Activated T-helper 1 cell treated with anti-CD3 and anti-CD28 coated beads, Interleukin-12 subunit alpha, Interleukin-12 subunit beta, Interleukin-2, Interleukin-4 antibody, amounts not matched to agents 30 ng/mL and 10 ng/mL and 1 ng/mL, durations not matched to agents 14 hours and 24 hours and 36 hours (primary cell): ENCODE results near the gene TRIO. TPM values are rescaled to one million over a fixed set of nuclear protein-coding genes. Genes with fewer than 3 reads are reported as not detected.

Experiments used
- DNase-seq: peaks from one replicate; pipeline ENCODE4 v3.0.0; 2021; ENCODE audit warnings: low spot score
- H3K27ac Mint-ChIP-seq: one replicate; pipeline ENCODE4 v1.8.0; 2021; ENCODE audit warnings: mild to moderate bottlenecking, mixed read lengths
- H3K27me3 Mint-ChIP-seq: one replicate; pipeline ENCODE4 v1.8.0; 2022; ENCODE audit warnings: mild to moderate bottlenecking, moderate library complexity, mixed read lengths; ENCODE audit not compliant: insufficient read depth
- H3K36me3 Mint-ChIP-seq: one replicate; pipeline ENCODE4 v1.8.0; 2021; ENCODE audit warnings: low read depth, mixed read lengths
- H3K4me1 Mint-ChIP-seq: one replicate; pipeline ENCODE4 v1.8.0; 2021; ENCODE audit warnings: low read depth, mixed read lengths
- H3K4me3 Mint-ChIP-seq: one replicate; pipeline ENCODE4 v1.8.0; 2021; ENCODE audit warnings: mild to moderate bottlenecking, moderate library complexity, mixed read lengths
- H3K9me3 Mint-ChIP-seq: one replicate; pipeline ENCODE4 v1.8.0; 2021; ENCODE audit warnings: mixed read lengths
- intact Hi-C: fragments of 100-400 bp; cut with micrococcal nuclease; formaldehyde crosslinking; loops from one replicate; pipeline ENCODE4 v1.15.1; 2024
- total RNA-seq: library from RNA; stranded (reverse); gene quantifications from 2 replicates; pipeline ENCODE4 v1.2.3, GENCODE V29; 2022

Gene TRIO
- total RNA-seq, 1 donor from 2014 or later: 11.4 TPM

- Mint-ChIP-seq H3K27ac (no peak overlapping the region), H3K27me3 (peaks cover 13% of the 10 kb centered on the region), H3K9me3 (no peaks in the 10 kb centered on the region), H3K4me3 (no peak overlapping the region), H3K4me1 (peaks cover 19% of the 10 kb centered on the region), H3K36me3 (no peaks in the 10 kb centered on the region)
- intact Hi-C loops: loop anchor here (2.0 kb wide), 1 partner anchor 157 kb away; no protein-coding TSS in a partner anchor
- no peak for DNase-seq
Measured at GRCh38 chr5:14265570-14265969, 122.4 kb downstream of the TRIO start.

GRCh38 chr5:14266171-14266570 is 123.0 kb downstream of the TRIO start:
- Mint-ChIP-seq H3K4me1 (peaks cover 17% of the 10 kb centered on the region), H3K27me3 (peaks cover 13% of the 10 kb centered on the region), H3K4me3 (no peak overlapping the region), H3K9me3 (no peaks in the 10 kb centered on the region), H3K27ac (no peak overlapping the region), H3K36me3 (no peaks in the 10 kb centered on the region)
- intact Hi-C loops: no loop called here
- DNase-seq: no peak

GRCh38 chr5:14266686-14267085 is 123.5 kb downstream of the TRIO start:
- intact Hi-C loops: no loop called here
- Mint-ChIP-seq H3K4me1 (peaks cover 13% of the 10 kb centered on the region), H3K9me3 (no peaks in the 10 kb centered on the region), H3K4me3 (no peak overlapping the region), H3K27me3 (peaks cover 13% of the 10 kb centered on the region), H3K36me3 (no peaks in the 10 kb centered on the region), H3K27ac (no peak overlapping the region)
- DNase-seq: no peak

GRCh38 chr5:14267166-14267838 is 124.2 kb downstream of the TRIO start:
- no peak overlapping the region for H3K4me3 Mint-ChIP-seq
- no peaks in the 10 kb centered on the region for H3K36me3 Mint-ChIP-seq
- intact Hi-C loops: no loop called here
- no peaks in the 10 kb centered on the region for H3K9me3 Mint-ChIP-seq
- peaks cover 10% of the 10 kb centered on the region for H3K27me3 Mint-ChIP-seq
- no peak for DNase-seq
- no peak overlapping the region for H3K27ac Mint-ChIP-seq
- H3K4me1 Mint-ChIP-seq: peaks cover 13% of the 10 kb centered on the region

GRCh38 chr5:14267991-14268708 is 125.0 kb downstream of the TRIO start:
- DNase-seq: no peak
- no peaks in the 10 kb centered on the region for H3K36me3 Mint-ChIP-seq
- peaks cover 13% of the 10 kb centered on the region for H3K4me1 Mint-ChIP-seq
- no peaks in the 10 kb centered on the region for H3K9me3 Mint-ChIP-seq
- intact Hi-C loops: no loop called here
- H3K27me3 Mint-ChIP-seq: peaks cover 8% of the 10 kb centered on the region
- no peak overlapping the region for H3K4me3 Mint-ChIP-seq
- no peak overlapping the region for H3K27ac Mint-ChIP-seq

GRCh38 chr5:14268738-14269137 is 125.6 kb downstream of the TRIO start:
- Mint-ChIP-seq H3K9me3 (no peaks in the 10 kb centered on the region), H3K27ac (no peak overlapping the region), H3K36me3 (no peaks in the 10 kb centered on the region), H3K27me3 (peaks cover 8% of the 10 kb centered on the region), H3K4me1 (peaks cover 13% of the 10 kb centered on the region), H3K4me3 (no peak overlapping the region)
- DNase-seq: no peak
- intact Hi-C loops: no loop called here

GRCh38 chr5:14269395-14269794 is 126.3 kb downstream of the TRIO start:
- peaks cover 8% of the 10 kb centered on the region for H3K27me3 Mint-ChIP-seq
- DNase-seq: no peak
- no peak overlapping the region for H3K27ac Mint-ChIP-seq
- no peak overlapping the region for H3K4me3 Mint-ChIP-seq
- H3K36me3 Mint-ChIP-seq: no peaks in the 10 kb centered on the region
- no peaks in the 10 kb centered on the region for H3K9me3 Mint-ChIP-seq
- intact Hi-C loops: no loop called here
- peaks cover 13% of the 10 kb centered on the region for H3K4me1 Mint-ChIP-seq

- peaks cover 3% of the 10 kb centered on the region for H3K27me3 Mint-ChIP-seq
- intact Hi-C loops: loop anchor here (1.0 kb wide), 2 partner anchors 162 to 282 kb away; no protein-coding TSS in a partner anchor
- peaks cover 5% of the 10 kb centered on the region for H3K4me1 Mint-ChIP-seq
- H3K36me3 Mint-ChIP-seq: no peaks in the 10 kb centered on the region
- no peak overlapping the region for H3K4me3 Mint-ChIP-seq
- H3K9me3 Mint-ChIP-seq: no peaks in the 10 kb centered on the region
- no peak overlapping the region for H3K27ac Mint-ChIP-seq
- no peak for DNase-seq
Measured at GRCh38 chr5:14270209-14270702, 127.1 kb downstream of the TRIO start.

- peaks cover 10% of the 10 kb centered on the region for H3K4me1 Mint-ChIP-seq
- H3K27ac Mint-ChIP-seq: no peak overlapping the region
- no peak overlapping the region for H3K4me3 Mint-ChIP-seq
- H3K27me3 Mint-ChIP-seq: peaks cover 8% of the 10 kb centered on the region
- H3K9me3 Mint-ChIP-seq: no peaks in the 10 kb centered on the region
- no peak for DNase-seq
- intact Hi-C loops: no loop called here
- no peaks in the 10 kb centered on the region for H3K36me3 Mint-ChIP-seq
Measured at GRCh38 chr5:14272548-14273205, 129.5 kb downstream of the TRIO start.

- H3K4me1 Mint-ChIP-seq: peaks cover 6% of the 10 kb centered on the region
Measured at GRCh38 chr5:14273207-14273767, 130.1 kb downstream of the TRIO start.

GRCh38 chr5:14276380-14276779 is 133.2 kb downstream of the TRIO start:
- H3K9me3 Mint-ChIP-seq: no peaks in the 10 kb centered on the region
- no peak overlapping the region for H3K27ac Mint-ChIP-seq
- H3K4me1 Mint-ChIP-seq: peaks cover 5% of the 10 kb centered on the region
- DNase-seq: no peak
- H3K4me3 Mint-ChIP-seq: no peak overlapping the region
- peaks cover 10% of the 10 kb centered on the region for H3K27me3 Mint-ChIP-seq
- intact Hi-C loops: no loop called here
- no peaks in the 10 kb centered on the region for H3K36me3 Mint-ChIP-seq

More at GRCh38 chr5:14273207-14273767, 130.1 kb downstream of the TRIO start:
- no peak overlapping the region for H3K4me3 Mint-ChIP-seq
- H3K27ac Mint-ChIP-seq: no peak overlapping the region
- no peaks in the 10 kb centered on the region for H3K36me3 Mint-ChIP-seq
- intact Hi-C loops: no loop called here
- H3K9me3 Mint-ChIP-seq: no peaks in the 10 kb centered on the region
- no peak for DNase-seq
- peaks cover 8% of the 10 kb centered on the region for H3K27me3 Mint-ChIP-seq

- DNase-seq: no peak
- no peaks in the 10 kb centered on the region for H3K36me3 Mint-ChIP-seq
- H3K9me3 Mint-ChIP-seq: no peaks in the 10 kb centered on the region
- intact Hi-C loops: no loop called here
- peaks cover 10% of the 10 kb centered on the region for H3K27me3 Mint-ChIP-seq
- H3K4me3 Mint-ChIP-seq: no peak overlapping the region
- H3K4me1 Mint-ChIP-seq: peaks cover 5% of the 10 kb centered on the region
- no peak overlapping the region for H3K27ac Mint-ChIP-seq
Measured at GRCh38 chr5:14277385-14278320, 134.5 kb downstream of the TRIO start.
